Measurements from ENCODE around the gene ABTB1.

Gene ABTB1

DNA sequence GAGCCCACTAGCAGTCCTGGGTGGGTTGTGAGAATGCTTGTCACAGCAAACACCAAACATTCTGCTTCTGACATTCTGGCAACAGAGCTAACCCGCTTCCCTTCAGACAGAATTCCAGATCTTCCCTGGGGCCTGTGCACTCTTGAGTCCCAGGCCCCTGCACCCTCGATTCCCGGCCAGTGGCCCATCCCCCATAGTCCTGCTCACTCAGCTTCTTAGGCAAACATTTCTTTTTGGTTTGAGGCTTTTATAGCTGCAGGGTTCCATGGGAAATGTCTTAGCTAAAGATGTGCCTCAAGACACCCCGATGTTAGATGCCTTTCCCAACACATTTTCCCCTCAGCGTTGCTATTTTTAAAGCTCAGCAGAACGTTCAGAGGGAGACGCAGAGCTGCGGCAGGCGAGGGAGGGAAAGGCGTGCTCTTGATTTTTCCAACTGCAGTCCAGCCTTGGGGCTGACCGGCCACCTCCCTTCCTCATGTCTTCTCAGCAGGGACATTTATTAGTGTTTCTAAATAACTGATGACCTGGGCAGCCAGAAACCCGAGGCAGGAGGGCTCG, 35.2 kb downstream of the ABTB1 start:
- DNase-seq: peak; percentile 16

DNA sequence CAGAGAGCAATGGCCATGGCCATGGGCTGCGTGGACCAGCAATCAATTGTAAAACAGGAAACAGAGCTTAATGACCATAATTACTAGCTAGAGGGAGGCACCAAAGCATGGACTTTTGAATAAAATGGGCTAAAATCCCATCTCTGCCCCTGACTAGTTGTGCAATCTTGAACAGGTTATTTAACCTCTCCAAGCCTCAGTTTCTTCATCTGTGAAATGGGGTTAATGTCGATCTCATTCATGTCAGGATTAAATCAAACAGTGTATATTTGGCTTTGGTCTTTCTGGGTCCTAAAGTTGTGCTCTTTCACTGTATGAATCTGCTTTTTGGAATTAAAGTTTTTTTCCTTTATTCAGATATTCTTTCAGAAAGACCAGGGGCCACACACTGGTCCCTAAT, 36.1 kb downstream of the ABTB1 start:
- no peak for DNase-seq

DNA sequence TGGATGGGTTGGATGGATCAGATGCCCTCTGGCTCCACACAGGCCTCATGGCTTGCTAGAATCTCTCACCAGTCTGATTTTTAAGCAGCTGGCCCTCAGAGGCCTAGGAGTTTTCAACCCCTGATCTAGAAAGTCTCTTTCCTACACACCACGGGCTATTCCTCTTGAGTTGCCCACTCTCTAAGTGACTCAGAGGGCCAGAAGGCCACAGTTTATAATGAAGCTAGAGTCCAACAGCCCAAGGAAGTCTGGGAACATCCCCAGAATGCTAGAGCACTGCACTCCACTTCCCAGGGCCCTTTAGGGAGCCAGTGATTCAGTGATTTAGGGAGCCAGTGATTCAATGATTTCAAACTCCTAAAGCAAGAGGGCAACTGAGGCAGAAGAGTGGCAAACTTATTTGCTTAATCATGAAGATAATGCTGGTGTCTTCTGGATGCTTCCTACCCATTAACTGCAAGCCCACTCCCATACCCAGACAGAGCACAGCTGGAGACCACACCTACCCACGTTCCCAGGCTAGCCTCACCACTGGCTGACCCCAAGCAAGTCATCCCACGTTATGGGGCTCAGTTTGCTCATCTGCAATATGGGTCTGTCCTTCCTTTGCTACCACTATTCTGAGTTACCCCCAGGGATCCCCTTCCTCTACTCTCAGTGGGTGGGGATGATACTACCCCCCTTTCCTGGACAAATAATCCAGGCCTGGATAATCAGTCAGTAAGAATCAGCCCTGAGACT, 36.7 kb downstream of the ABTB1 start:
- DNase-seq: peak; percentile 6

DNA sequence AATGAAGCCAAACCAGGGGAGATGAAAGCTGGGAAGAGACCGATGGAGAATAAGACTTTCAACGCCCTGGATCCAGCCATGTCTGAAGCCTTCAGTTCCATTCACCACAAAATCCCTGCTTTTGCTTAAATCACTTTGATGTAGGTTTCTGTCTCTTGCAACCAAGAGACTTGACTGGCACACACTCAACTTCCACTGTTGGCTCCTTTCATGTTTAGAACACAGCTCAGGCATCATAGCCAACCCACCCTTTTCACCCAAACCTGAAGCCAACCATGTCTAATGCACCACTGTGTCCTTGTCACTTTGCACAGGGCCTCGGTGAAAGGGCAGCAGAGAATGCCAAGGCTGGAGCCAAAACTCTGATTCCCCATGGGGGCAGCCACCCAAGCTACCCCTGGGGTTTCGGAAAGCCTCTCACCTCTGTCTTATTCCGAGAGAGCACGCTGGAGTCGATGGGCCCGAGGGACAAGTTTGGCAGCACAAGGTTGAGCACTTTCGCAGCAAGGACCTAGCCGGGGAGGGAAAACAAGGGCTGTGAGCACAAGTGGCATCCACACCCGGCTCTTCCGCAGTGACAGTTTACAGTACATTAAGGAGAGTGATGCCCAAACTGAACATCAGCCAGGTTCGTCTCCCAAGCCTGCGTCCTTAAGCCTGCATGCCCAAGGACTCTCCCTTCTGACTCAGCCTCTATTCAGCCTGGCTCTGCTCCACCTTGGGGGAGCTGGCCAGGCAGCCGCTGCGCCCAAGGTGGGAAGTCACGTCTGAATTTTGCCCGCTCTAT, 37.6 kb downstream of the ABTB1 start:
- peak; percentile 37 for DNase-seq

DNA sequence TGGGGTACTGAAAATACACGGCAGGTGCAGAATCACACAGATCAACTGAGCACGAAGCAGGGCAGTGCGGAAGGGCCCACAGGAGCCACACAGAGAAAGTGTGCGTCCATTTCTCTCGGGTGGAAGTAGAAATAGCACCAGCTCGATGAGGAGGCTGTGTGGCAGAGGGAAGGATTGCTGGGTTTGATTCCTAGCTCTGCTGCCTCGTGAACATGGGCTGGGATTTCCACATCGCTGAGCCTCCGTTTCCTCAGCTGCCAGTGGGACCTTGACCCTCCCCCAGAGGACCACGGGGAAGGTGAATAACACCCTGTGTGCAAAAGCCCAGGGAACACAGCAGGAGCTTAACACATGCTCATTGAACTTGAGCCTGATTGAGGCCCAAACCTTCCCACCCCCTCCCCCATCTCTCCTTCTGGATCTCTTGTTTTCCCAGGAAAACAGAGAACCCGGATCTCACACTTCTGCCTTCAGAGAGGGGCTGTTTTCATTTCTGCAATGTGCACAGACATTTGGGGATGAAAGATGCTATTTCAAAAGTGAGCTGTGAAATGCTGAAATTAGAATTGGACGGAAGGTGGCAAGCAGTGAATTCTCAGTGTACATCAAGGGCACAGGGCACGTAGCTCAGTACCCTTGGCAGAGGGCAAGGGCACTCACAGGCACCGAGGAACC, 38.4 kb downstream of the ABTB1 start:
- peak; percentile 21 for DNase-seq

DNA sequence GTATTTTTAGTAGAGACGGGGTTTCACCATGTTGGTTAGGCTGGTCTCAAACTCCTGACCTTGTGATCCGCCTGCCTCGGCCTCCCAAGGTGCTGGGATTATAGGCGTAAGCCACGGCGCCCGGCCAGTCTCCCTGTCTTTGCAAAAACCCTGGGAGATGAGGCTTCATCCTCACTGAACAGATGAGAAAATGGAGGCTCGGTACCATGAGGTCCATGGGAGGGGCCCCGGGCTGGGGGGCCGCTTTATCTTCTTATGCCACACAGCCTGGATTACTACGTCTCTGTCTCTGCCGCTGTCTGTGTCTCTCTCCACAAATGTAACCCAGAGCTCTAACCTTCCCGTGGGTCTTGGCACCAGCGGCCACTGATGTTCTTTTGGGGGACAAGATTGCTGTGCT, 39.1 kb downstream of the ABTB1 start:
- peak; percentile 33 for DNase-seq

DNA sequence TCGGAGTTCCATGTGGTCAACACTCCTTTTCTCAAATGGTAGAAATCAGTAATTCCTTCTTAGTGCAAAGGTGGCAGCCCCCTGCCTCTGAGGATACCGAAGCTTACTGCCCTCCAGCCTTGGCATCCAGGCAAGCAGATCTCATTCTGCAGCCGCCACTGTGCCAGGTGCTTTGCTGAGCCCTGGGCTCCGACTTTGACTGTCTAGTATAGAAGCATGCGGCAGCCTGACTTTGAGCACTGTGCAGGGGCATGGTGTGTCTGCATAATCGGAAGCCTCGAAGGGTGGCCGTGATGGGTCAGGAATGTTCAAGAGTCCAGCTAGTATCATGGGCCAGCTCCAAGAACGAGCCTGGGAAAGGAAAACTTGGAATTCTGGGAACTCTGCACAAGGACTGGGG, 39.7 kb downstream of the ABTB1 start:
- peak; percentile 41 for DNase-seq

DNA sequence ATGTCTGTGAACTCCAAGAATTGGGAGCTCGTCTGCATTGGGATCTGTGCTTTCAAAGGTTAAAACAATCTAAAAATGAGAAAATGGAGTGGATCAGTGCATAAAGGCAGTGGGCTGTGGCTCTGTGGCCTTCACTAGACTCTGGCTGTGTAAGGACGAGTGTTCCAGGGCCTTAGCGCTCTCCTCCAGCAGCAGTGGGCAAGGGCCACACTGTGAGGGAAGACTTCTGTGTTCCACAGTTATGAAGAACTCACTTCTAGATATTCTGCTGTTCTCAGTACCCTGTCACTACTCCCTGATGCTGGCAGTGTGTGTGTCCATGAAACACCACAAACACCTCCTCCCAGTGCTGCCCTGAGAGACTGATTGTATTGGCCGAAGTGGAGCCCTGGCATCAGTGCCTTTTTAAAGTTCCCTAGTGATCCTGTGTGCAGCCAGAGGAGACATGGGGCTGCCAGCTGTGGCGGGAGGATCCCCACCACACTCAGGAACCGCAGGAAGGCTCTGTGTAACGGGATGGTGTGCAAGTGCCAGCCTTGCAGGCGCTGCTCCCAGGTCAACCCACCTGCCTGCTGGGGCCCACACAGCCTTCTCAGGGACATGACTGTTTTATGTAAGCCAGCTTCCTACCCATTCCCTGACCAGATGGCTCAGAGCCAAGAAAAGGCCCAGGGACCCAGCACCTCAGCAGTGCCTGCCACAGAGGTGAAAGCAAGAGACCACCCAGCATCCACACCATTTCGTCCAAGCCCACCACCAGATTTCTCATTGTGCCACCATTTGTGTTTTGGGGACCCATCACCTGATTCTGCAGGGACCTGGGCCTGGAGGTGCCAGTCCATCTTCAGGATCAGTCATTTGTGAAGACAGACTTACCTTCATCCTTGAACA, 40.4 kb downstream of the ABTB1 start:
- peak; percentile 43 for DNase-seq

DNA sequence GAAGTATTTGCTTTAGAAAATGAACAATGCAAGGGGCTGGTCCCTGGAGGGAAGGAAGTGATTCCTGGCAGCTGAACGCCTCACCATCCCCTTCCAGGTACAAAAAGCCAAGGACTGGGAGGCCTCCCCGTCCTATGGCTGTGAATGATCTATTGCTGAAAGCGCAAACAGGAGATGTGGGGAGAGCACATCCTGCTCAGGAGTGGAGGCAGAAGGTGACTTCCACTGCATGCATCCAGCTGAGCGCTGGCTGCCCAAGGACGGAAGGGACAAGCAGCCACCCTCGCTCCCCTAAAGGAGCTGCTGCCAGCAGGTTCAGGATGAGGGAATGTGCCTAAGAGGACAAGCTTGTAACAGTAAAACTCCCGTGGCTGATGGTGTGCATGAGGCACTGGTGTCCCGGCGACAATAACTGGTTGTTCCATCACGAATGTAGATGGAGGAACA, 41.4 kb downstream of the ABTB1 start:
- DNase-seq: peak; percentile 31

DNA sequence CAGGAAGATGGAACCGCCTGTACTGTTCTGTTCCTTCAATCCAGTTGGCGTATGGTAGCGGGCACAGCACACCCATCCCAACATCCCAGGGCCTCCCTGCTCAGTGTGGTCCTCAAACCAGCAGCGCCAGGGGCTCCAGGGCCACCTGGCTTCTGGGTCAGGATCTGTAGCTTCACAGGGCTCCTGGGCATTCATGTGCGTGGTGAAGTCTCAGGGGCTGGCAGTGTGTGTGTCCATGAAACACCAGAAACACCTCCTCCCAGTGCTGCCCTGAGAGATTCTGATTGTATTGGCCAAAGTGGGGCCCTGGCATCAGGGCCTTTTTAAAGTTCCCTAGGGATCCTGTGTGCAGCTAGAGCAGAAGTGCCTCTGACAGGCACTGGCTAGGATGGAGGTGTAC, 42.1 kb downstream of the ABTB1 start:
- peak; percentile 41 for DNase-seq

DNA sequence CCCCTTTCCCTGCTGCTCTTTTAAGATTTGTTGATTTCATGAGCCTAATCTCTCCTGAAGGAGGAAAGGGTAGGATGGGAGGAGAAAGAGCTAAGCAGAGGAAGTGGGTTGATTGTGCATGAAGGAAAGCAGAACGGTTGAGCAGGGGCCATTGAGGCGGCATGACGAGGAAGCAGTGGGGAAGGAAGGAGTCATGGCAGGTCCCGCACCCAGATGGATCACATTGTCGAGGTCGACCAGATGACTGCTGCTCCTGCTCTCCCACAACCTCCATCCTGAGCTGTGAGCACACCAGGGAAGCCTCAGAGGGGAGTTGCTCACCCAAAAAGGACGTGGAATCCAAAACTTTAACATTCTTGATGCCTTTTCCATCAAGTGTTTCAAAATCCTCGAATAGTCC, 42.8 kb downstream of the ABTB1 start:
- DNase-seq: peak; percentile 46

DNA sequence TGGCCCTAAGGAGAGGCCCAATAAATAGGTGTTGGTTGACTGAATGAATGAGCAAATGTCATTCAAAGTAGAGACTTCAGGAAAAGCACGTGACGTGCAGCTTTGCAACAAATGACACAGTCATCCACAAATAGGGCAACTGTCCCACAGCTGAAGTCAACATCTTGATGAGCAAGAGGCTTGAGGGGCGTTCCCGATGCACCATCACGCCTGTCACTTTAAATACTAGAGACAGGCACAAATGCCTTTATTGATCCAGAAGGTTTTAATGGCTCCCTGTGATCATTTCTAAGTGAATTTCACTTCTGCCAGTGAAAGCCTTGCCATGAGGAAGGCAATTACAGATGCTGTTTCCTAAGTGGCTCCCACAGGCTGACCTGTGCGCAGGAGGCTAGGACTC, 43.6 kb downstream of the ABTB1 start:
- peak; percentile 28 for DNase-seq

DNA sequence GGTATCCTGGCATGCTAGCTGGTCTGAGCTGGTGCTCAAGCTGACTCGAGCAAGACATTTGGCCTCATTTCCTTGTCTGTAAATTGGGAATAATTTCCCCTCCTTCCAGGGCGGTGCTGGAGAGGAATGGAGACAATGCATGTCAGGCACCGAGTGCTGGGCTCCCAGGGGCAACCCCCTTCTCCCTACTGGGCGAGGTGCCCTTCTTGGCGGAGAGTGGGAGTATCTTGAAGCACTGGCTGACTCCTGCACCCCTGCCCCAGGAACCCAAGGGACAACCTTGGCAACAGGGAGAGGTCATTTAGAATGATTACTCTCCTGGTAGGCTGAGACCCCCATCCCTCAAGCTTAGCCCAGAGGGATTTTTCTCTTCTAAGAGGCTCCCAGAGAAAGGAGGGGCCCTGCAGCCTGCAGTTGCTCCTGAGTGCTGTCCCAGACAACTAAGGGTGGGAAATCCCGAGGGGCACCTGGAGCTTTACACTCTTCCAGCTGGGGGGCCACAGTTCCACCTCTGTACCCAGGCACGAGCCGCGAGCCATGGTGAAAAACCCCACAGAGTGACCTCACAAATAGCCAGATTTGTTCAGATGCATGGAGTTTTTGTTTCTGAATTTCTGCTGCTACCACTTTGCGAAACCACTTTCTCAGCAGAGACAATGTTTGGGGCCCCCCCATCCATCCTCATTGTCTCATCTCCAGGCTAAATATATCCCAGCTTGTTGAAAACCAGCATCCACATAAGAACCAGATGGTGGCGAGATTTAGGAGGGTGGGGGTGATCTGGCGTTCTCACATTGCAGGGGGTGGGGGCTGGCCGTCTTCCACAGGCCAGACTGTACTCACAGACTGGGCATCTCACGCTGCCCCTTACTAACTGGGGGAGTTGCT, 44.8 kb downstream of the ABTB1 start:
- peak; percentile 44 for DNase-seq

DNA sequence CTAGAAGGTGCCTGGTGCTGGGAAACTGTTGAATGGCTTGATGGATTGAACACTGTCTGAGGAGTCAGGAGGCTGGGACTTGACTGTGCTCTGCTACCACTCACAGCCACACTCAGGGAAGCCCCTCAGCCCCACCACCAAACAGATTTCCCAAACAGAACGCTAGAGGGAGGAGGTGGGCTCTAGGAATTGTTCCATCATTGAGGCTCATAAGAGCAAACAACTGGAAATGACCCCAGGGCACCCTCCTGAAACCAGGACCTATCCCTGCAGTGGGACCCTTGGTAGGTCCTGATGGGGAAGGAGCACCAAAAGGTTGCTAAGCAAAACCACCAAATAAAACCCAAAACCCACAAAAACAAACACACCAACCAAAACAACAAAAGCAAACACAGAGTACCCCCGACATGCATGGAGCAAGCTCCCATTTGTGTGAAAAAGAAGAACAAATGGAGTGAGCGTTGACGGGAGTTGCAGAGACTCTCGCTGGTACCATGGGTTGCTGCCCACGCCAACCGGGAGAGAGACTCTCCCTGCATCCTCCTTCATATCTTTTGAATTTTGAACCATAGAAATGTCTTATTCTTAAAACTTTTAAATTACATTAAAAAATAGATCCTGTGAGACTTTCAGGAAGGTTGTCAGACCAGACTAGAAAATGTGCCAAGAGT, 45.6 kb downstream of the ABTB1 start:
- DNase-seq: no peak

DNA sequence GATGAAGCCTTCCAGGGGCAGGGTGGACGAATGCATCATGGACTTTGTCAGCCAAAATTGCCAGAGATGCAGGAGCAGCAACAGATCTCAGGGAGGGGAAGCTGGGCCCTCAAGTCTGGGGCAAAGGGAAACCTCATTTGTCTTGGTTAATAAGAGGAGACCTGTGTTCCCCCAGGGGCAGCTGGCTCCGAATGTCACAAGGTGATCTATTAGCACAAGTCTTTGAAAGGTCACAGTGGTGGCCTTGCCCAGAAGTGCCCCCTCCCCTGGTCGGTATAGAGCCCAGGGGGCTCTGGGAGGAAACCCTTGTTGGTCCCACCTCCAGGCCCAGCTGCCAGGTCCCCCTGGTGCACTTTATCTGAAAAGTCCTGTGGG, 46.2 kb downstream of the ABTB1 start:
- peak; percentile 36 for DNase-seq

DNA sequence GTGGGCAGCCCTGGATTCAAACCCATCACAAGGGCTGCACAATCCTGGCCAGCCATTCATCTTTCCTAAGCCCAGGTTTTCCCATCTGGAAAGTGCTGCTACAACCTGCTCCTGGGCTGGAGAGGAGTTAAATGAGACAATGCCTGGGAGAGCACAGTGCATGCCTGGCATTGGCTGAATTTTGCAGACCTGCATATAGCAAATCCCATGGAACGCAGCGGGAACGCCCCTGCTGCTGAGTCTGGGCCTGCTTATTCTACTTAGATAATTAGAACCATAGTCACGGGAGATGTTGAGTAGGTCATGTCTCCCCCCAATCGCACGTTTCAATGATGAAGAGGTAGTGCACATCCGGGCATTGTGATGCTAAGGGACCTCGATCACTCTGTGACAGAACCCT, 46.6 kb downstream of the ABTB1 start:
- DNase-seq: peak; percentile 22

DNA sequence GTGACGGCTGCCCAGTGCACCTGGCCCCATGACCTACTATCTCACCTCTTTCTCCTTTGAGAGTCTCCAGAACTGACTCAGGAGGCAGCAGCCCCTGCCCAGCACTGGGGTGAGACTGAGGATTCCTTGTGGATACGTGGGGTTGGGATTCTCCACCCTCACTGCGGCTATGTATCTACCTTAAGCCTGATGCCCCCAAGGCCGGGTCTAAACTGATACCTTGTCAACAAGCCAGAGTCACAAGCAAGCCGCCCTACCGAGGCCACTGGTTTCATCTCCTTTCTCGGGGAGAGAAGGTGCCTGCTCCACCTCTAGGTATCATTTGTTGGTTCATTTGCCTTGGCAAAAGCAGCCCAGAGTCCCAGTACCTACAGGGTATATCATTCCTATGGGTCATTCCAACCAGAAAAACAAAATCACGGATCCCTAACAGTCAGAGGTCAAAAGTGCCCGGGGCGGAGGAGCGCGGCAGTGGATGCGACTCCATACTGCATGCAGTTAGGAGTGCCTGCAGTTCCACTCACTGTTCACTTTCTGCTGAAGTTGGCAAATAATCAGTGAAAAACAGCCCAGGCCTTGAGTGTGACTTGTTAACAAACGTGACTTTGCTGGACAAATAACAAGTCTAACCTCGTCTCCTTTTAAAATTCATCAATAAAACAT, 47.5 kb downstream of the ABTB1 start:
- peak; percentile 42 for DNase-seq

DNA sequence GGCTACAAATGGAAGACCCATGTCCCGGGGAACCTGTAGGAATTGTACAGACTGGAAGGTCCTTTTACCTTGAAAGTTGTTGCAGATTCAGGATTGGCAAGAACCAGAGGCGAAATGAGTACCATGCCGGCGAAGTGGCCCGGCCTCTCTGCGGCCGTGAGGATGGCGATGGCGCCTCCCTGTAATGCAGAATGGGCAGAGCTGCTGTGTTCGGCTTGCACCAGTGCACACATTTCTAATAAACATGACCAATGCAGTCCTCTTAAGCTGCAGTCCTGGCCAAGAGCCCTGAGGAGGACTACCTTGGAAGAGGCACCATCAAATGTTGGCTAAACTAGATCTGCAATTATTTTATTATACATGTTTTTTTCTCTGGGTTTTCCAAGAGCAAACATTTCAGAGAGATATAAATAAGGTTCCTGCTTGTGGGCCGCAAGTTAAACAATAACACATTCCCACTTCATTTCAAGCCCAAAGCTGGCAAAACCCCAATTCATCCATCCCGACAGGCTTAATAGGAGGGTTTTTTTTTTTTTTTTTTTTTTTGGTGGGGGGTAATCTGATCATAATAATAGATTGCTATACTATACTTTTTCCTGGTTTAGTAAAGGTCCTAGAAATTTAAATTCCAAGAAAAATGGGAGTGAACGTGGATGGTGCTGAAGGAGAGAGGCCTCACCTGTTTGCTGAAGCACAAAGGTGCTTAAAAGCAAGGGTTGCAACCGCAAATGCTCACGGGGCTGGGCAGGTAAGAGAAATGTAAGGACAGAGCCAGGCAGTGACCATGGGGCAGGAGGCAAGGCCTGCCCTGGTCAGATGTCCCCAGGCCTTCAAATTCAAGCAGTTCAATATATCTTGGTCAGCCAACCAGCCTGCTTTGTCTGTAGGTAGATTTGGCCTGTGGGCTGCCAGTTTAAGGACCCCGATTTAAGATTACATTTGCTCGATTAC, 48.5 kb downstream of the ABTB1 start:
- peak; percentile 31 for DNase-seq
